ENCODE results near the gene KRTAP10-4.
"Not testable (repeated sequence)": the region's sequence is repeated elsewhere in the genome, so short reads cannot be mapped to it uniquely, and the experiment has no call there.

Gene KRTAP10-4

DNA sequence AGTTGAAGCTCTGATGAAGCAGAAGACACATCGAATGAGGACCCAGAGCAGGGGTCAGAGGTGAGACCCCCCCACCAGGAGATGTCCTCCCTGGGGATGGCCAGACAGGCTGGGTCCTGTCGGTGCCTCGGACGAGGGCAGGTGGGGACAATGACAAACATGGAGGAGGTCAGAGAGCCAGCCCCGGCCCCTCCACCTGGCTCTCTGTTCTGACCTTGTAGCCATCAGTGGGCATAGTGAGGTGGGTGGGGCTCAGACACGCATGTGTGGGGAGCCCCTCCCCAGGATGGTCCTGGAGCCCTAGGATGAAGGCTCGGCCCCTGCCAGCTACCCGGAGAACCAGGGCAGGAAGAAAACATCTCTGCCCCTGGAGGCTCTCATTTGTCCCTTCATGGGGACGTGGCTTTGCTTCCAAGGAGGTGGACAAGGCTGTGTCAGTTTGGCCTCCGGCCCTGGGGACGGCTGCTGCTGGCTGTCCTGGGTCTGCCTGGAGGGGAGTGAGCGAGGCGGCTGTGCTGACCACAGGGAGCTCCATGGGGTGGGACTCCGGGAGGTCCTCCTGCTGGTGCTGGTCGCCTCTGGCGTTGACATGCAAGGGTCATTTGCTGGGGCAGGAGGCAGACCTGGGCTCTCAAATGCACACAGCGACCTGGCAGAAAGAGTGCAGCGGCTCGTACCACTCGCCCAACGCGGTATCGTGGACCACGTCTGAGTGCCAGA, 16.2 kb downstream of the KRTAP10-4 start:
- TF ChIP-seq GATA2 (IDR thresholded peaks at IDR 0.05; ENCODE audit: low read depth, low read length) (no peak), GATA3 (IDR thresholded peaks at IDR 0.05; ENCODE audit: low read depth, low read length) (no peak)

DNA sequence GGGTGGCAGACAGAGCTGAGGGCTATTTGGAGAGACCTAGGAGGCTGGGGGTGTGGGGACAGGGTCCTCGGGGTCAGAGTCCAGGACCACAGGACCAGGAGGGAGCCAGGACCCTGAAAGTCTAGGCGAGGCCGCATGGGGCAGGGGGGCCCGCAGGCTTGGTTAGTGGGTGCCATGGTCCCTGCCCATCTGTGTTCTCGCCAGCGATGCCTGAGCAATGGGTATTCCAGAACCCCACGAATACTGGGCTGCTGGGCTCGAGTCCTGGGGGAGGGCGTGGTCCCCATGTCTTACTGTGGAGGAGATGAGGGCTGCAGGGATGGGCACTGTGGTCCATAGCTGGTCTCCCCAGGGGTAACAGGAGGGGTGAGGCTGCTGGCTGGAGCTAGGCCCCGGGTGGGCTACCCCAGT, 16.8 kb downstream of the KRTAP10-4 start:
- TF ChIP-seq GATA3 (IDR thresholded peaks at IDR 0.05; ENCODE audit: low read depth, low read length) (no peak), GATA2 (IDR thresholded peaks at IDR 0.05; ENCODE audit: low read depth, low read length) (no peak)

DNA sequence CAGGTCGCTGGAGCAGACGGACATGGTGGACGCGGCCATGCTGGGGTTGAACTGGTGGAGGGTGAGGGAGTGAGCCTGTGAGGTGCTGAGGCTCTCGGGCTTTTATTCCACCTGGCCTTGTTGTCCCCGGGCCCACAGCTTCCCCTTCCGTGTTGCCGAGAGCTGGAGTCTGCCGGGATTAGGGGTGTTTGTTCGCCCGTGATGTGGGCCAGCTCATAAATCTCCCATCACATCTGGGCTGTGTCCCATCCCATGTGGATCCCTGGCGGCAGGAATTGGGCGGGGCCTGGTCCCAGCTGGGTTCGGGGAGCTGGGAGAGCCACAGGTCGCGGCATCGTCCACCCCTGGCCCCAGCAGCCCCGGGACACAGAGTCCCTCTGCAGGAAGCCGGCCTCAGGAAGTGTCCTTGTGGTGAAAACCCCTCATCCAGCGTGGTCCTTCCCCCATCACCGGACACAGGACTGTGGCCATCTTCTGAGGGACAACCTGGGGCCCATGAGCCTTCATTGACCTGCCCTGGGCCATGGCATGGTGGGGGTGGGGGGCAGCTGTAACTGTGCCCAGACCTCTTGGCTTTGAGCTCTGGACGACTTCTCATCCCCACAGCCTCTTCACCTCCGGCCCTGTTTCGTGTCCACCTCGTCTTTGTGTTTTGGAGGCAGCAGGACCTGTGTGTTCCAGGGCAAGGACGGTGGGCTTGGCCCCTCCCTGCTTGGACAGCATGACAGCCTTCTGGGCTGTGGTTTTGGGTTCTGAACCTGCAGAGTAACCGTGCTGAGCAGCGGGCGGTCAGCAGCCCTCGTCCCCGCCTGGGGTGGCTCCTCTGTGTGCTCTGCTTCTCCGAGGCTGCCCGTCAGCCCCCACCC, 19.1 kb downstream of the KRTAP10-4 start, which contains the start of gene KRTAP10-6:
TSS of gene KRTAP10-6 (minus strand) at position 60 of the 866 bp plus-strand sequence. CDS start at position 39, 21 bp downstream.
- no peak for TF ChIP-seq GATA2 (IDR thresholded peaks at IDR 0.05; ENCODE audit: low read depth, low read length)
- TF ChIP-seq GATA3 (IDR thresholded peaks at IDR 0.05; ENCODE audit: low read depth, low read length), result no peak

DNA sequence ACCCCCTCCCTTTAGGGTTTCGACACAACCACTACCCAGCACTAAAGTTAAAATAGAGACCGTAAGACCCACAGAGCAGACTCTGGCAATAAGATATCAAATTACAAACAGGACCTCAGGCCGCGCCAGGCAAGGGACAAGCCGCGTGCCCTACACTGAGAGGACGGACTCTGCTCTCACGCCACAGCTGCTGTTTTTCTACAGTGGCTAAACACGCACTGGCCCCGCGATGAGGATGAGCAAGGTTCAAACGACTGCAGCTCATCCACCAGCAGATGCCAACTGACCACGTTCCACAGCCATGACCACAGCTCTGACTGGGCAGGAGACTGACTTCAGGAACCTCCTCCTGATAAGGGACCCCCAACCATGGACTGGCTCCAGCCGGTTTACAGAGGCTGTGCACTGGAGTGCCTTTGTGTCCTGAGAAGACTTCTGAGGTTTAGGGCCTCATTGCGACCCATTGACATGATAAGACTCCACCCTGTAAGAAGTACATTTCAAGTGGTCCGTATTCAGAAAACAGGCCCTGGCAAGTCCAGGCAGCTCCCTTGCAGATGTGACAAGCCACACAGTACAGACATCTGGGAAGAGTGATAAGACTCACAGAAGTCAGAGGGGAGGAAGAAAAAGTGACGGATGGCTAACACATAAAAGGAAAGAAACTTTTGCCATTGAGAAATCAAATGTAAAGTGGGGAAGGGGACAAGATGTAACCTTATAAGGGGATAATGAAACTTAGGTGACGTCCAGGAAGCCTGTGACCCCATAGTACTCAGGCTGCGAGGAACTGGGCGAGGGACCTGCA, 20.3 kb downstream of the KRTAP10-4 start:
- TF ChIP-seq GATA3 (IDR thresholded peaks at IDR 0.05; ENCODE audit: low read depth, low read length), result no peak
- TF ChIP-seq GATA2 (IDR thresholded peaks at IDR 0.05; ENCODE audit: low read depth, low read length), result no peak

DNA sequence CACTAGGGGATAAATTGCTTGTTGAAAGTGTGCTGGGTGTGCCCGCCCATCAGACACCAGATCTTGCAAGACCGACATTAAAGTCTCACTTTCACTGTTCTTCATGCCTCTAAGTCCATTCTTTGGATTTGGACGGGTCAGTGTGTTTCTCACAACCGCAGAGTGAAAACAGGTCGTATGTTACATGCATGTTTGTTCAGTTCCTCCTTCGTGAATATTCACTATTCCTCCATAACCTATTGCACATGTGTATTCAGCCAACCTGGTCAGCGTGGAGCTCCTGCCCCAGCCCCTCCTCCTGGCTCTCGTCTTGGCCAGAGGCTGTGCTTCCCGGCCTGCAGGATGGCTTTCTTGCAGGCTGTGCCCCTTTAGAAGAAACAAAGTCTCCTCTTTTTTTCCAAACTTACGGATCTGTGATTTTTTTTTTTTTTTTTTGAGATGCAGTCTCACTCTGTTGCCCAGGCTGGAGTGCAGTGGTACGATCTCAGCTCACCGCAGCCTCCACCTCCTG, 20.9 kb downstream of the KRTAP10-4 start:
- no peak for TF ChIP-seq GATA2 (IDR thresholded peaks at IDR 0.05; ENCODE audit: low read depth, low read length)
- TF ChIP-seq GATA3 (IDR thresholded peaks at IDR 0.05; ENCODE audit: low read depth, low read length), result no peak

DNA sequence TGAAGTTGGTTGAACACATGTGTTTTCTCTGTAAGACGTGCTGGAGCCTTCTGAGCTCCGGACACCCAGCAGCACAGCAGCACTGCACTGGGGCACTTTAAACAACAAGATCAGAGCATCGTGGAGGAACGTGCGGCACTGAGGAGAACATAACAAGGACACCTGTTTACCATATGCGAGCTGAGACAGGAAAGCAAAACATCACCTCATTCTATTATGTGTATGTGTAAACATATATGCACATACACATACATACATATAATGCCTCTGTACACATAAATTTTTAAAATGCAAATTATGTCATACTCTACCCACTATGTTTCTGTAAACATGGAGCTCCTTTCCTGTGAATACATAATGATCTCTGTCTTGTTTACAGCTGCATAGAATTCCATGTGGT, 22.0 kb downstream of the KRTAP10-4 start:
- TF ChIP-seq GATA3 (IDR thresholded peaks at IDR 0.05; ENCODE audit: low read depth, low read length) (no peak), GATA2 (IDR thresholded peaks at IDR 0.05; ENCODE audit: low read depth, low read length) (no peak)

DNA sequence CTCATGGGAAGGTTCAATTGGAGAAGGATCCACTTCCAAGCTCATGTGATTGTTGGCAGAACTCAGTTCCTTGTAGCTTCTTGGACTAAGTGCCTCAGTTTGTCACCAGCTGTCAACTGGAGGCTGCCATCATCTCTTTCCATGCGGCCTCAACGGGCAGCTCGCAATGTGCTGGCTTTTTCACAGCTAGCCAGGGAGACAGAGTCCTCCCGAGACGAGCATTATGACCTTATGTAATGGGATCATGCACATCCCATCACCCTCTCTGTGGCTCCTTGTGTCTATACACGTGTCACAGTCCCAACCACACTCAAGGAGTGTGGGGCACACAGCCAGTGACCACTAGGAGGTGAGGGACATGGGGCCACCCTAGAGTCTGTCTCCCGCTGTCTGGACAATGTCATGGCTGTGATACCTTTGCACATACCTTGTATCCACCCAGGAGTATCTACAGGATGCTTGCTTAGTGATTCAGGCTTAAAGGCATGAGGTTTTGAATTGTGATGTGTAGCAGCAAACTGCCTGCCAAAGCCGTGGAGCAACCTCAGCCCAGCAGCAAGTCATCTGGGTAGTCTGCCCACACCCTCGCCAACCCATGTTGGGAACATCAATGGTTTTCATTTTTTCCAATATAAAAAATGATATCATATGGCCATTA, 22.7 kb downstream of the KRTAP10-4 start:
- TF ChIP-seq GATA3 (IDR thresholded peaks at IDR 0.05; ENCODE audit: low read depth, low read length) (no peak), GATA2 (IDR thresholded peaks at IDR 0.05; ENCODE audit: low read depth, low read length) (no peak)

GRCh38 chr21:44598061-44598460, 24.5 kb downstream of the KRTAP10-4 start:
- TF ChIP-seq GATA3 (IDR thresholded peaks at IDR 0.05; ENCODE audit: low read depth, low read length), result no peak
- TF ChIP-seq GATA2 (IDR thresholded peaks at IDR 0.05; ENCODE audit: low read depth, low read length), result no peak

GRCh38 chr21:44599264-44600029, 25.9 kb downstream of the KRTAP10-4 start:
- TF ChIP-seq GATA2 (IDR thresholded peaks at IDR 0.05; ENCODE audit: low read depth, low read length) (no peak), GATA3 (IDR thresholded peaks at IDR 0.05; ENCODE audit: low read depth, low read length) (no peak)

DNA sequence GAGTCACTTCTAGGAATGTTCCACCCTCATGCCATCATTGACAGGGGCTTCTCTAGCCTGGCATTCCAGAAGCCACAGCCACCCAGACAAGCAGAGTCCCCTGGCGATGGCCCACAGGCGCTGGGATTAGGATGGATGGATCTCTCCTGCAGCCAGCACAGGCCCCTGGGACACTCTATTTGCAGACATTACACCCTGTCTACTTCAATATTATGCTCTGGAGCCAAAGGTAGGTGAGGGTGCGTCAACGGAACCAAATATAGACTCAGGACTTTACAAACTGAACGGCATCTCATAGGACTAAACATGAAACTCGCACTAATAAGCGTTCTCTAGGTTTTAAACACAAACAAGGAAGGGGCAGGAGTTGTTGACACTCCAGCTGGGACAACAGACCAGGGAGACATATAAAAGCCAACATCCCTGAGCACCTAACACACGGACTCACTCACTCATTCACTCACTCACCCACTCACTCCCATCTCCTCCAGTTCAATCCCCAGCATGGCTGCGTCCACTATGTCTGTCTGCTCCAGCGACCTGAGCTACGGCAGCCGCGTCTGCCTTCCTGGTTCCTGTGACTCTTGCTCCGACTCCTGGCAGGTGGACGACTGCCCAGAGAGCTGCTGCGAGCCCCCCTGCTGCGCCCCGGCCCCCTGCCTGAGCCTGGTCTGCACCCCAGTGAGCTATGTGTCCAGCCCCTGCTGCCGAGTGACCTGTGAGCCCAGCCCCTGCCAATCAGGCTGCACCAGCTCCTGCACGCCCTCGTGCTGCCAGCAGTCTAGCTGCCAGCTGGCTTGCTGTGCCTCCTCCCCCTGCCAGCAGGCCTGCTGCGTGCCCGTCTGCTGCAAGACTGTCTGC, 26.8 kb downstream of the KRTAP10-4 start, which contains the start of gene KRTAP10-7:
TSS of gene KRTAP10-7 (plus strand) at position 480 of the 861 bp plus-strand sequence. CDS start at position 505, 25 bp downstream.
- not testable (repeated sequence) for TF ChIP-seq GATA2, GATA3 (IDR thresholded peaks at IDR 0.05; ENCODE audit: low read depth, low read length)

GRCh38 chr21:44601596-44602462, 28.3 kb downstream of the KRTAP10-4 start:
- no peak for TF ChIP-seq GATA3 (IDR thresholded peaks at IDR 0.05; ENCODE audit: low read depth, low read length)
- TF ChIP-seq GATA2 (IDR thresholded peaks at IDR 0.05; ENCODE audit: low read depth, low read length), result no peak

All from SH-SY5Y (cell line).